Keratinocyte (primary cell): ENCODE results near the gene DNAJB8. TPM values are rescaled to one million over a fixed set of nuclear protein-coding genes. Genes with fewer than 3 reads are reported as not detected.

Source experiments
- DNase-seq: peaks from one replicate; pipeline ENCODE4 v3.0.0-alpha.2; 2011; ENCODE audit warnings: low read depth, missing footprints, low spot score
- FAIRE-seq: peaks from 2 replicates; lab custom pipeline; 2011; peaks lifted over from hg19 to GRCh38; lab: Jason Lieb, UNC
- H2AFZ ChIP-seq: 2 replicates; pipeline ENCODE4 v1.6.0; 2012; ENCODE audit warnings: low read length, control low read depth, inconsistent platforms; ENCODE audit not compliant: control insufficient read depth
- H3K27ac ChIP-seq: 2 replicates; pipeline ENCODE4 v1.5.1; 2011; ENCODE audit warnings: low read length; ENCODE audit not compliant: control insufficient read depth, insufficient read depth
- H3K27me3 ChIP-seq: 3 replicates; pipeline ENCODE4 v1.6.0; 2011; ENCODE audit warnings: low read length; ENCODE audit not compliant: control insufficient read depth, insufficient read depth; ENCODE audit errors: extremely low read depth
- H3K36me3 ChIP-seq, 2 experiments: 2 replicates in 1 of 2; 3 replicates in 1 of 2; pipeline ENCODE4 v1.5.1; 2011; ENCODE audit warnings: low read length in 2 of 2, mild to moderate bottlenecking in 1 of 2; ENCODE audit not compliant: control insufficient read depth in 2 of 2, insufficient read depth in 2 of 2; ENCODE audit errors: extremely low read depth in 1 of 2
- H3K4me1 ChIP-seq: 3 replicates; pipeline ENCODE4 v1.5.1; 2011; ENCODE audit warnings: low read length; ENCODE audit not compliant: control insufficient read depth, insufficient read depth; ENCODE audit errors: extremely low read depth
- H3K4me2 ChIP-seq: 3 replicates; pipeline ENCODE4 v1.6.0; 2011; ENCODE audit warnings: low read depth, low read length; ENCODE audit not compliant: control insufficient read depth, insufficient read depth; ENCODE audit errors: extremely low read depth
- H3K4me3 ChIP-seq, 3 experiments: fragments of 200-600 bp in 1 of 3; sonication (generic) in 1 of 3; 2 replicates in 2 of 3; 3 replicates in 1 of 3; pipeline ENCODE4 v1.5.1; 2011 to 2016; ENCODE audit warnings: low read length in 3 of 3, mild to moderate bottlenecking in 3 of 3, control low read depth in 2 of 3, inconsistent platforms in 1 of 3, low read depth in 1 of 3, mixed read lengths in 1 of 3, mixed run types in 1 of 3, moderate library complexity in 1 of 3; ENCODE audit not compliant: control insufficient read depth in 2 of 3, insufficient read depth in 2 of 3; ENCODE audit errors: extremely low read depth in 1 of 3
- H3K79me2 ChIP-seq: 2 replicates; pipeline ENCODE4 v1.6.0; 2012; ENCODE audit warnings: low read length; ENCODE audit not compliant: control insufficient read depth, insufficient read depth
- H3K9ac ChIP-seq: 3 replicates; pipeline ENCODE4 v1.6.0; 2011; ENCODE audit warnings: low read length; ENCODE audit not compliant: control insufficient read depth, insufficient read depth; ENCODE audit errors: extremely low read depth
- H3K9me1 ChIP-seq: 3 replicates; pipeline ENCODE4 v1.6.0; 2011; ENCODE audit warnings: low read length; ENCODE audit not compliant: control insufficient read depth, insufficient read depth; ENCODE audit errors: extremely low read depth
- H3K9me3 ChIP-seq: 2 replicates; pipeline ENCODE4 v1.5.1; 2012; ENCODE audit warnings: low read depth, low read length; ENCODE audit not compliant: control insufficient read depth
- H4K20me1 ChIP-seq: 3 replicates; pipeline ENCODE4 v1.6.0; 2011; ENCODE audit warnings: low read length; ENCODE audit not compliant: control insufficient read depth, insufficient read depth; ENCODE audit errors: extremely low read depth
- EZH2 ChIP-seq: IDR thresholded peaks from one replicate; pipeline ENCODE4 v1.6.1; 2012; ENCODE audit warnings: inconsistent platforms, mild to moderate bottlenecking, low read length, moderate library complexity
- dilution Hi-C: fragments of 300-500 bp; cut with MboI; formaldehyde crosslinking; loops from one replicate; pipeline ENCODE4 v1.7.0; 2020; ENCODE audit warnings: low sequenced_read_pairs; ENCODE audit not compliant: extremely low pct_ligation_motif_present
- polyA plus RNA-seq, 5 experiments: library from polyadenylated mRNA; depleted of rRNA in 3 of 5; stranded (reverse) in 3 of 5; stranded (forward) in 1 of 5; unstranded in 1 of 5; fragments of >200 nt; gene quantifications; 1 replicate in 1 of 5; 2 replicates in 3 of 5; 3 replicates in 1 of 5; pipeline versions ENCODE4 v1.2.1 to v1.2.3, GENCODE V29; 2011 to 2012; ENCODE audit warnings: missing spikeins in 2 of 5, low read depth in 1 of 5, low replicate concordance in 1 of 5
- TF ChIP-seq, protein P1 (sequence below), 3 experiments: IDR thresholded peaks in 1 of 3; conservative IDR thresholded peaks in 1 of 3; optimal IDR thresholded peaks in 1 of 3; 2 replicates in 2 of 3; 3 replicates in 1 of 3; pipeline versions ENCODE3 to v1.5.1; 2011; ENCODE audit warnings: low read length in 3 of 3, mild to moderate bottlenecking in 3 of 3, moderate library complexity in 2 of 3, control low read depth in 1 of 3, inconsistent platforms in 1 of 3; ENCODE audit not compliant: insufficient read depth in 2 of 3; ENCODE audit errors: extremely low read depth in 1 of 3

Gene DNAJB8
- polyA plus RNA-seq, 1 donor (not counting 4 experiments of a cell fraction or from before 2014, with no cell fraction given) = not detected

DNA sequence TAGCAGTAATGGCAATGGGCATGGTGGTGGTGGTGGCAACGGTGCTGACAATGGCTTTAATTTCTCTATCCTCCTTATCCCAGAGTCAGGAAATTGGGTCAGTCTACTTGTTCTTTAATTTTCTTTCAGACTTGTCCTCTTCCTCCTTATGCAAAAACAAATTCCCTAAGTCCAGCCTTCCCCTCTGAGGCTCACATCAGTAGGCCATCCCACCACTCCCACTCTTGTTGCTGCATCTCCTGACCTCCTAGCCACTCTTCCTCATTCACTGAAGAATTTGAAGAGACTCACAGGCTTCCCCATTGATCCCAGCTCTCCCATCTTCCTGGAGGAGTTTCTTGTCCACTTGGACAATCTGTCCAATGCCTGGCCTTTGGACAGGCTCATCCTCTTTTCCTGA is 19.9 kb downstream of the DNAJB8 start:
- TF ChIP-seq, protein P1, sequence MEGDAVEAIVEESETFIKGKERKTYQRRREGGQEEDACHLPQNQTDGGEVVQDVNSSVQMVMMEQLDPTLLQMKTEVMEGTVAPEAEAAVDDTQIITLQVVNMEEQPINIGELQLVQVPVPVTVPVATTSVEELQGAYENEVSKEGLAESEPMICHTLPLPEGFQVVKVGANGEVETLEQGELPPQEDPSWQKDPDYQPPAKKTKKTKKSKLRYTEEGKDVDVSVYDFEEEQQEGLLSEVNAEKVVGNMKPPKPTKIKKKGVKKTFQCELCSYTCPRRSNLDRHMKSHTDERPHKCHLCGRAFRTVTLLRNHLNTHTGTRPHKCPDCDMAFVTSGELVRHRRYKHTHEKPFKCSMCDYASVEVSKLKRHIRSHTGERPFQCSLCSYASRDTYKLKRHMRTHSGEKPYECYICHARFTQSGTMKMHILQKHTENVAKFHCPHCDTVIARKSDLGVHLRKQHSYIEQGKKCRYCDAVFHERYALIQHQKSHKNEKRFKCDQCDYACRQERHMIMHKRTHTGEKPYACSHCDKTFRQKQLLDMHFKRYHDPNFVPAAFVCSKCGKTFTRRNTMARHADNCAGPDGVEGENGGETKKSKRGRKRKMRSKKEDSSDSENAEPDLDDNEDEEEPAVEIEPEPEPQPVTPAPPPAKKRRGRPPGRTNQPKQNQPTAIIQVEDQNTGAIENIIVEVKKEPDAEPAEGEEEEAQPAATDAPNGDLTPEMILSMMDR (optimal IDR thresholded peaks at IDR 0.05 in 1 of 3, IDR thresholded peaks at IDR 0.05 in 1 of 3, conservative IDR thresholded peaks at IDR 0.05 in 1 of 3; ENCODE audit: extremely low read depth in 1 of 3, insufficient read depth in 2 of 3, low read length in 3 of 3) = no peak
- TF ChIP-seq EZH2 = no peak
- no peak for FAIRE-seq
- Histone ChIP-seq H3K36me3 (no peaks in the 10 kb centered on the region), H3K4me2 (no peak overlapping the region), H4K20me1 (no peaks in the 10 kb centered on the region), H3K4me3 (no peak overlapping the region), H3K9me1 (no peaks in the 10 kb centered on the region), H3K27me3 (peaks cover 16% of the 10 kb centered on the region), H3K9ac (no peak overlapping the region), H2AFZ (no peak overlapping the region), H3K79me2 (no peaks in the 10 kb centered on the region), H3K9me3 (no peaks in the 10 kb centered on the region), H3K4me1 (no peaks in the 10 kb centered on the region), H3K27ac (no peak overlapping the region)
- no peak for DNase-seq
- dilution Hi-C loops = no loop called here

GRCh38 chr3:128445357-128445756 is 21.3 kb downstream of the DNAJB8 start:
- Histone ChIP-seq H3K9me3 (no peaks in the 10 kb centered on the region), H2AFZ (no peak overlapping the region), H3K27me3 (peaks cover 15% of the 10 kb centered on the region), H3K4me1 (no peaks in the 10 kb centered on the region), H3K9me1 (no peaks in the 10 kb centered on the region), H3K9ac (no peak overlapping the region), H3K4me3 (no peak overlapping the region), H3K79me2 (no peaks in the 10 kb centered on the region), H3K27ac (no peak overlapping the region), H3K36me3 (no peaks in the 10 kb centered on the region), H4K20me1 (no peaks in the 10 kb centered on the region), H3K4me2 (no peak overlapping the region)
- DNase-seq (no peak), FAIRE-seq (no peak)
- dilution Hi-C loops = no loop called here
- TF ChIP-seq, protein P1 (optimal IDR thresholded peaks at IDR 0.05 in 1 of 3, IDR thresholded peaks at IDR 0.05 in 1 of 3, conservative IDR thresholded peaks at IDR 0.05 in 1 of 3; ENCODE audit: extremely low read depth in 1 of 3, insufficient read depth in 2 of 3, low read length in 3 of 3) = no peak
- no peak for TF ChIP-seq EZH2
